SK-N-SH (cell line): ENCODE results near the gene ENDOG. TPM values are rescaled to one million over a fixed set of nuclear protein-coding genes. Genes with fewer than 3 reads are reported as not detected.

Source experiments
- CTCF ChIA-PET: fragments of 300-600, 350-600 bp; formaldehyde crosslinking; extraction: SDS; loops from one replicate; lab custom pipeline; 2021; lab: Yijun Ruan, JAX
- POLR2A ChIA-PET: fragments of 350-600 bp; sonication (Branson Sonifier 250); formaldehyde crosslinking; extraction: SDS; loops from one replicate; lab custom pipeline; 2020; ENCODE audit warnings: antibody characterized with exemption, inconsistent platforms; lab: Yijun Ruan, JAX
- DNase-seq: peaks from one replicate; pipeline ENCODE4 v3.0.0; 2012
- H2AFZ ChIP-seq: fragments of 200-600 bp; sonication (generic); 2 replicates; pipeline ENCODE4 v1.8.1; 2016; ENCODE audit warnings: antibody characterized with exemption, mild to moderate bottlenecking, low read depth
- H3F3A ChIP-seq: fragments of 200-600 bp; sonication (generic); replicated peaks from 2 replicates; pipeline ENCODE3; 2016; ENCODE audit warnings: antibody characterized with exemption, mild to moderate bottlenecking; ENCODE audit not compliant: insufficient read depth
- H3K27ac ChIP-seq, 2 experiments: fragments of 200-500 bp in 1 of 2; fragments of 200-600 bp in 1 of 2; sonication (Bioruptor generic) in 1 of 2; sonication (generic), shearing (Covaris generic) in 1 of 2; 2 replicates each; pipeline versions ENCODE4 v1.5.1 to v1.6.1; 2014 to 2016; ENCODE audit warnings: low read depth in 2 of 2, inconsistent platforms in 1 of 2, low read length in 1 of 2, mild to moderate bottlenecking in 1 of 2, mixed read lengths in 1 of 2
- H3K27me3 ChIP-seq: fragments of 200-600 bp; sonication (generic), shearing (Covaris generic); 2 replicates; pipeline ENCODE4 v1.6.1; 2016; ENCODE audit warnings: mixed run types; ENCODE audit not compliant: insufficient read depth
- H3K36me3 ChIP-seq, 2 experiments: fragments of 200-500 bp in 1 of 2; fragments of 200-600 bp in 1 of 2; sonication (Bioruptor generic) in 1 of 2; sonication (generic) in 1 of 2; replicated peaks in 1 of 2; 2 replicates each; pipeline versions ENCODE3 to v1.5.1; 2014 to 2016; ENCODE audit warnings: low read length in 1 of 2, mild to moderate bottlenecking in 1 of 2; ENCODE audit not compliant: insufficient read depth in 2 of 2, control insufficient read depth in 1 of 2
- H3K4me1 ChIP-seq, 2 experiments: fragments of 200-500 bp in 1 of 2; fragments of 200-600 bp in 1 of 2; sonication (Bioruptor generic) in 1 of 2; sonication (generic), shearing (Covaris generic) in 1 of 2; 2 replicates each; pipeline versions ENCODE4 v1.5.1 to v1.6.1; 2014 to 2016; ENCODE audit warnings: low read depth in 1 of 2, low read length in 1 of 2, mixed run types in 1 of 2; ENCODE audit not compliant: insufficient read depth in 2 of 2, control insufficient read depth in 1 of 2
- H3K4me2 ChIP-seq: fragments of 200-600 bp; sonication (generic), shearing (Covaris generic); 2 replicates; pipeline ENCODE4 v1.6.1; 2017; ENCODE audit warnings: mixed run types
- H3K4me3 ChIP-seq, 2 experiments: fragments of 200-500 bp in 1 of 2; fragments of 200-600 bp in 1 of 2; sonication (Bioruptor generic) in 1 of 2; sonication (generic), shearing (Covaris generic) in 1 of 2; 2 replicates each; pipeline versions ENCODE4 v1.5.1 to v1.8.1; 2014 to 2016; ENCODE audit warnings: low read depth in 2 of 2, inconsistent platforms in 1 of 2, low read length in 1 of 2, mild to moderate bottlenecking in 1 of 2, mixed read lengths in 1 of 2, moderate library complexity in 1 of 2
- H3K79me2 ChIP-seq: fragments of 200-600 bp; sonication (generic); 2 replicates; pipeline ENCODE4 v1.8.1; 2017; ENCODE audit warnings: mild to moderate bottlenecking; ENCODE audit not compliant: insufficient read depth
- H3K9ac ChIP-seq: fragments of 200-600 bp; sonication (generic); 2 replicates; pipeline ENCODE4 v1.6.1; 2017; ENCODE audit warnings: mixed run types
- H3K9me2 ChIP-seq: fragments of 200-600 bp; sonication (generic); 2 replicates; pipeline ENCODE4 v1.6.1; 2017; ENCODE audit warnings: mixed run types
- H3K9me3 ChIP-seq: fragments of 200-600 bp; sonication (generic); 2 replicates; pipeline ENCODE4 v1.6.1; 2017; ENCODE audit warnings: mixed run types, mild to moderate bottlenecking, moderate library complexity
- H4K20me1 ChIP-seq: fragments of 200-600 bp; sonication (generic); 2 replicates; pipeline ENCODE4 v1.6.1; 2017; ENCODE audit warnings: mild to moderate bottlenecking, mixed run types; ENCODE audit not compliant: insufficient read depth
- CHD2 ChIP-seq: fragments of 150-350 bp; IDR thresholded peaks from 2 replicates; pipeline ENCODE4 v1.6.1; 2018; ENCODE audit warnings: low read length; ENCODE audit not compliant: partially characterized antibody
- CTCF ChIP-seq: fragments of 200-600 bp; sonication (generic); IDR thresholded peaks from 2 replicates; pipeline ENCODE4 v1.6.1; 2017; ENCODE audit warnings: antibody characterized with exemption, mild to moderate bottlenecking, moderate library complexity
- ELF1 ChIP-seq: IDR thresholded peaks from 2 replicates; pipeline ENCODE4 v1.4.0; 2012
- EZH2phosphoT487 ChIP-seq: fragments of 200-600 bp; sonication (generic); IDR thresholded peaks from 2 replicates; pipeline ENCODE4 v1.6.1; 2017; ENCODE audit warnings: low read depth, mixed run types, mild to moderate bottlenecking, antibody characterized with exemption, moderate library complexity, borderline replicate concordance
- GABPA ChIP-seq: IDR thresholded peaks from 2 replicates; pipeline ENCODE4 v1.4.0; 2012; ENCODE audit warnings: low read depth, mild to moderate bottlenecking
- JUND ChIP-seq: IDR thresholded peaks from 2 replicates; pipeline ENCODE4 v1.4.0; 2012
- MEF2A ChIP-seq: IDR thresholded peaks from 2 replicates; pipeline ENCODE4 v1.4.0; 2012; ENCODE audit warnings: low read depth, borderline replicate concordance
- MXI1 ChIP-seq: IDR thresholded peaks from 2 replicates; pipeline ENCODE4 v1.6.1; 2012; ENCODE audit warnings: mild to moderate bottlenecking, low read depth, low read length, improper control_type of control experiment
- NFIC ChIP-seq: IDR thresholded peaks from 2 replicates; pipeline ENCODE4 v1.4.0; 2012; ENCODE audit warnings: borderline replicate concordance
- NRF1 ChIP-seq: IDR thresholded peaks from 2 replicates; pipeline ENCODE4 v1.6.1; 2012; ENCODE audit warnings: low read depth, mild to moderate bottlenecking, low read length
- POLR2AphosphoS5 ChIP-seq: IDR thresholded peaks from 2 replicates; pipeline ENCODE4 v1.6.1; 2012; ENCODE audit warnings: low read depth, low read length
- RAD21 ChIP-seq: IDR thresholded peaks from 2 replicates; pipeline ENCODE4 v1.6.1; 2012; ENCODE audit warnings: mild to moderate bottlenecking, low read length
- RCOR1 ChIP-seq: fragments of 150-350 bp; IDR thresholded peaks from 2 replicates; pipeline ENCODE4 v1.6.1; 2017; ENCODE audit warnings: antibody characterized with exemption, low read length
- RFX5 ChIP-seq: IDR thresholded peaks from 2 replicates; pipeline ENCODE4 v1.6.1; 2012; ENCODE audit warnings: mild to moderate bottlenecking, improper control_type of control experiment, low read length
- RXRA ChIP-seq: IDR thresholded peaks from 2 replicates; pipeline ENCODE4 v1.4.0; 2012; ENCODE audit warnings: low read depth, mild to moderate bottlenecking, borderline replicate concordance
- SIN3A ChIP-seq: IDR thresholded peaks from 2 replicates; pipeline ENCODE4 v1.6.1; 2012; ENCODE audit warnings: low read depth, mild to moderate bottlenecking, low read length, moderate library complexity, borderline replicate concordance
- SMC3 ChIP-seq: IDR thresholded peaks from 2 replicates; pipeline ENCODE4 v1.6.1; 2012; ENCODE audit warnings: low read depth, low read length, improper control_type of control experiment
- TAF1 ChIP-seq: IDR thresholded peaks from 2 replicates; pipeline ENCODE4 v1.6.1; 2012; ENCODE audit warnings: low read depth, mild to moderate bottlenecking, low read length, moderate library complexity, borderline replicate concordance
- TEAD4 ChIP-seq: IDR thresholded peaks from 2 replicates; pipeline ENCODE4 v1.4.0; 2012; ENCODE audit warnings: mild to moderate bottlenecking, borderline replicate concordance; ENCODE audit not compliant: insufficient read depth
- WGBS: methylation state at CpG from one replicate; pipeline ENCODE4 v1.1.6; 2017; ENCODE audit warnings: low lambda C conversion rate; 5-methylcytosine and 5-hydroxymethylcytosine counted together
- polyA plus RNA-seq, 3 experiments: library from polyadenylated mRNA; depleted of rRNA; stranded (reverse); fragments of >200 nt; gene quantifications; 2 replicates each; pipeline ENCODE4 v1.2.3, GENCODE V29; 2012
- TF ChIP-seq, protein P1 (sequence below): fragments of 150-350 bp; IDR thresholded peaks from 2 replicates; pipeline ENCODE4 v1.6.1; 2017; ENCODE audit warnings: antibody characterized with exemption, low read length, low read depth, borderline replicate concordance
- TF ChIP-seq, protein P2 (sequence below): IDR thresholded peaks from 2 replicates; pipeline ENCODE4 v1.4.0; 2012; ENCODE audit warnings: low read depth
- TF ChIP-seq, protein P3 (sequence below): fragments of 150-350 bp; IDR thresholded peaks from 2 replicates; pipeline ENCODE4 v1.6.1; 2016; ENCODE audit warnings: mild to moderate bottlenecking, low read depth, low read length
- TF ChIP-seq, protein P4 (sequence below): IDR thresholded peaks from 2 replicates; pipeline ENCODE4 v1.4.0; 2012; ENCODE audit warnings: low read depth, borderline replicate concordance

Gene ENDOG
- polyA plus RNA-seq, 1 of the 3 experiments (the other 2 are of a cell fraction): 26.6 TPM

- H4K20me1 ChIP-seq: no peaks in the 10 kb centered on the region
- no peaks in the 10 kb centered on the region for H3K9me3 ChIP-seq
- H3K27ac ChIP-seq: no peak overlapping the region
- H3F3A ChIP-seq: no peaks in the 10 kb centered on the region
- no peak overlapping the region for H3K9ac ChIP-seq
- no peak overlapping the region for H3K4me3 ChIP-seq
- 71% methylated on average over 3 of the region's 14 CpGs for WGBS
- H3K36me3 ChIP-seq: peaks cover 15 to 24% of the 10 kb centered on the region in 2 experiments
- no peaks in the 10 kb centered on the region for H3K79me2 ChIP-seq
- no peaks in the 10 kb centered on the region for H3K9me2 ChIP-seq
- no peak overlapping the region for H2AFZ ChIP-seq
- ChIA-PET POLR2A (no interaction called here), CTCF (interaction anchor here (2.8 kb wide), 1 partner anchor 10 kb away, joined by 11 read pairs; the partner anchor contains the start of gene ENDOG)
- no peak overlapping the region for H3K4me2 ChIP-seq
- TF ChIP-seq JUND: no peak
- TF ChIP-seq, protein P1, sequence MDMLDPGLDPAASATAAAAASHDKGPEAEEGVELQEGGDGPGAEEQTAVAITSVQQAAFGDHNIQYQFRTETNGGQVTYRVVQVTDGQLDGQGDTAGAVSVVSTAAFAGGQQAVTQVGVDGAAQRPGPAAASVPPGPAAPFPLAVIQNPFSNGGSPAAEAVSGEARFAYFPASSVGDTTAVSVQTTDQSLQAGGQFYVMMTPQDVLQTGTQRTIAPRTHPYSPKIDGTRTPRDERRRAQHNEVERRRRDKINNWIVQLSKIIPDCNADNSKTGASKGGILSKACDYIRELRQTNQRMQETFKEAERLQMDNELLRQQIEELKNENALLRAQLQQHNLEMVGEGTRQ: no peak
- TF ChIP-seq ELF1: no peak
- no peak for TF ChIP-seq RCOR1
- no peak for TF ChIP-seq RXRA
- no peak for TF ChIP-seq MEF2A
- TF ChIP-seq, protein P2, sequence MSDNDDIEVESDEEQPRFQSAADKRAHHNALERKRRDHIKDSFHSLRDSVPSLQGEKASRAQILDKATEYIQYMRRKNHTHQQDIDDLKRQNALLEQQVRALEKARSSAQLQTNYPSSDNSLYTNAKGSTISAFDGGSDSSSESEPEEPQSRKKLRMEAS: no peak
- no peak for TF ChIP-seq MXI1
- no peak for TF ChIP-seq TAF1
- no peak for TF ChIP-seq GABPA
- TF ChIP-seq RAD21: no peak
- no peak for TF ChIP-seq NFIC
- TF ChIP-seq SIN3A: no peak
- TF ChIP-seq, protein P3, sequence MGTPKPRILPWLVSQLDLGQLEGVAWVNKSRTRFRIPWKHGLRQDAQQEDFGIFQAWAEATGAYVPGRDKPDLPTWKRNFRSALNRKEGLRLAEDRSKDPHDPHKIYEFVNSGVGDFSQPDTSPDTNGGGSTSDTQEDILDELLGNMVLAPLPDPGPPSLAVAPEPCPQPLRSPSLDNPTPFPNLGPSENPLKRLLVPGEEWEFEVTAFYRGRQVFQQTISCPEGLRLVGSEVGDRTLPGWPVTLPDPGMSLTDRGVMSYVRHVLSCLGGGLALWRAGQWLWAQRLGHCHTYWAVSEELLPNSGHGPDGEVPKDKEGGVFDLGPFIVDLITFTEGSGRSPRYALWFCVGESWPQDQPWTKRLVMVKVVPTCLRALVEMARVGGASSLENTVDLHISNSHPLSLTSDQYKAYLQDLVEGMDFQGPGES: no peak
- H3K4me1 ChIP-seq: no peaks in the 10 kb centered on the region
- DNase-seq: no peak
- H3K27me3 ChIP-seq: no peaks in the 10 kb centered on the region
These were observed 10.5 kb upstream of the ENDOG start for GRCh38 chr9:128807827-128808226.

GRCh38 chr9:128808543-128808942 lies 9.8 kb upstream of the ENDOG start:
- no peaks in the 10 kb centered on the region for H3K4me1 ChIP-seq
- H3K4me3 ChIP-seq: no peak overlapping the region
- peaks cover 9 to 17% of the 10 kb centered on the region in 2 experiments for H3K36me3 ChIP-seq
- POLR2A ChIA-PET: no interaction called here
- no peak overlapping the region for H3K9ac ChIP-seq
- no peak for DNase-seq
- H3F3A ChIP-seq: no peaks in the 10 kb centered on the region
- WGBS: 94% methylated on average over 3 of the region's 3 CpGs
- no peaks in the 10 kb centered on the region for H3K27me3 ChIP-seq
- no peaks in the 10 kb centered on the region for H3K9me3 ChIP-seq
- H3K9me2 ChIP-seq: no peaks in the 10 kb centered on the region
- H3K27ac ChIP-seq: no peak overlapping the region
- no peaks in the 10 kb centered on the region for H3K79me2 ChIP-seq
- H4K20me1 ChIP-seq: no peaks in the 10 kb centered on the region
- no peak overlapping the region for H2AFZ ChIP-seq
- no peak overlapping the region for H3K4me2 ChIP-seq
- CTCF ChIA-PET: interaction anchor here (2.4 to 2.8 kb wide), 2 partner anchors 10 to 106 kb away, joined by 5 to 11 read pairs; partner anchors contain the start of genes ENDOG and PKN3
- no peak for TF ChIP-seq POLR2AphosphoS5
- TF ChIP-seq, protein P1: no peak
- TF ChIP-seq NFIC: no peak
- no peak for TF ChIP-seq RFX5
- no peak for TF ChIP-seq CTCF
- no peak for TF ChIP-seq GABPA
- TF ChIP-seq CHD2: no peak
- TF ChIP-seq, protein P4, sequence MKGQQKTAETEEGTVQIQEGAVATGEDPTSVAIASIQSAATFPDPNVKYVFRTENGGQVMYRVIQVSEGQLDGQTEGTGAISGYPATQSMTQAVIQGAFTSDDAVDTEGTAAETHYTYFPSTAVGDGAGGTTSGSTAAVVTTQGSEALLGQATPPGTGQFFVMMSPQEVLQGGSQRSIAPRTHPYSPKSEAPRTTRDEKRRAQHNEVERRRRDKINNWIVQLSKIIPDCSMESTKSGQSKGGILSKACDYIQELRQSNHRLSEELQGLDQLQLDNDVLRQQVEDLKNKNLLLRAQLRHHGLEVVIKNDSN: no peak
- no peak for TF ChIP-seq TEAD4
- TF ChIP-seq NRF1: no peak
- TF ChIP-seq EZH2phosphoT487: no peak
- TF ChIP-seq RCOR1: no peak
- TF ChIP-seq SMC3: no peak
